Sigmoid colon (tissue), 7 donors: ENCODE results near the gene TTC39B. TPM values are rescaled to one million over a fixed set of nuclear protein-coding genes. Genes with fewer than 3 reads are reported as not detected.

Experiments used
- DNase-seq: peaks from one replicate; pipeline ENCODE4 v3.0.0-alpha.2; 2019
- H3K27ac ChIP-seq, 4 donors: fragments of 200-600 bp; sonication (generic); one replicate each; pipeline ENCODE4 v1.5.1; 2016 to 2019; ENCODE audit warnings: mild to moderate bottlenecking in 1 of 4
- H3K27me3 ChIP-seq, 3 donors: fragments of 200-600 bp; sonication (generic); one replicate each; pipeline ENCODE4 v1.5.1; 2019; ENCODE audit warnings: mild to moderate bottlenecking in 1 of 3
- H3K36me3 ChIP-seq, 4 donors: fragments of 200-600 bp; sonication (generic); one replicate each; pipeline ENCODE4 v1.5.1; 2016 to 2019
- H3K4me1 ChIP-seq, 4 donors: fragments of 200-600 bp; sonication (generic); one replicate each; pipeline ENCODE4 v1.5.1; 2017 to 2019
- H3K4me3 ChIP-seq, 4 donors: fragments of 200-600 bp; sonication (generic); one replicate each; pipeline ENCODE4 v1.5.1; 2017 to 2019; ENCODE audit warnings: mild to moderate bottlenecking in 2 of 4, moderate library complexity in 1 of 4
- H3K9me3 ChIP-seq, 4 donors: fragments of 200-600 bp in 3 of 4; sonication (generic) in 3 of 4; one replicate each; pipeline versions ENCODE4 v1.5.1 to v1.6.1; 2013 to 2019
- CTCF ChIP-seq, 4 experiments: fragments of 450-650 bp in 3 of 4; fragments of 200-600 bp in 1 of 4; IDR thresholded peaks; one replicate each; pipeline ENCODE4 v1.5.1; 2016 to 2019; ENCODE audit warnings: antibody characterized with exemption in 4 of 4, mild to moderate bottlenecking in 3 of 4, moderate library complexity in 2 of 4
- EP300 ChIP-seq, 4 donors: sonication (generic); formaldehyde crosslinking; IDR thresholded peaks; one replicate each; pipeline ENCODE4 v1.6.1; 2017; ENCODE audit warnings: antibody characterized with exemption in 4 of 4
- POLR2A ChIP-seq, 2 donors: fragments of 450-650 bp; IDR thresholded peaks; one replicate each; pipeline ENCODE4 v1.6.1; 2016; ENCODE audit warnings: antibody characterized with exemption in 2 of 2, mild to moderate bottlenecking in 2 of 2, moderate library complexity in 2 of 2
- POLR2AphosphoS5 ChIP-seq, 4 donors: sonication (generic); formaldehyde crosslinking; IDR thresholded peaks; one replicate each; pipeline ENCODE4 v1.6.1; 2017; ENCODE audit warnings: antibody characterized with exemption in 4 of 4
- WGBS, 2 donors: extraction: QIAGEN DNeasy Blood & Tissue Kit; methylation state at CpG; one replicate each; pipeline ENCODE4 v1.1.7; 2013; 5-methylcytosine and 5-hydroxymethylcytosine counted together
- intact Hi-C: fragments of 100-400 bp; cut with DNase I; formaldehyde crosslinking; loops from one replicate; pipeline ENCODE4 v1.15.1; 2023
- polyA plus RNA-seq, 3 donors: library from polyadenylated mRNA; stranded (reverse); fragments of 200-250 nt; gene quantifications; one replicate each; pipeline ENCODE4 v1.2.3, GENCODE V29; 2013
- total RNA-seq, 4 donors: library from RNA; depleted of rRNA; stranded (reverse); fragments of >200 nt; gene quantifications; one replicate each; pipeline ENCODE4 v1.1.0, GENCODE V29; 2016
- donor health status: healthy with polysubstance abuse.
- donor health status: Bipolar disorder and iron deficiency.
- donor health status: healthy.

TTC39B gene
- total and polyA plus RNA-seq, 7 donors = 4.2 to 15.8 (median 9.1) TPM

- Histone ChIP-seq H3K27me3 (no peaks in the 10 kb centered on the region), H3K4me3 (no peak overlapping the region), H3K36me3 (no peaks in the 10 kb centered on the region), H3K9me3 (no peaks in the 10 kb centered on the region), H3K27ac (no peak overlapping the region), H3K4me1 (no peaks in the 10 kb centered on the region)
- no peak for DNase-seq
- TF ChIP-seq EP300 (IDR thresholded peaks at IDR 0.05) (no peak), CTCF (IDR thresholded peaks at IDR 0.05) (no peak), POLR2AphosphoS5 (IDR thresholded peaks at IDR 0.05) (no peak), POLR2A (IDR thresholded peaks at IDR 0.05) (no peak)
- 81 to 90% methylated on average over 3 of the region's 3 CpGs for WGBS, 2 donors
- intact Hi-C loops = no loop called here
Measured at GRCh38 chr9:15268782-15269181, 38.2 kb downstream of the TTC39B start.

GRCh38 chr9:15268317-15268716, 38.7 kb downstream of the TTC39B start:
- Histone ChIP-seq H3K4me1 (no peaks in the 10 kb centered on the region), H3K4me3 (no peak overlapping the region), H3K27me3 (no peaks in the 10 kb centered on the region), H3K27ac (no peak overlapping the region), H3K9me3 (no peaks in the 10 kb centered on the region), H3K36me3 (no peaks in the 10 kb centered on the region)
- intact Hi-C loops = no loop called here
- DNase-seq = no peak
- 91 to 92% methylated on average over 3 of the region's 3 CpGs for WGBS, 2 donors
- TF ChIP-seq CTCF (IDR thresholded peaks at IDR 0.05) = no peak
- no peak for TF ChIP-seq EP300 (IDR thresholded peaks at IDR 0.05)
- no peak for TF ChIP-seq POLR2A (IDR thresholded peaks at IDR 0.05)
- no peak for TF ChIP-seq POLR2AphosphoS5 (IDR thresholded peaks at IDR 0.05)

- DNase-seq = no peak
Measured at GRCh38 chr9:15264918-15265317, 42.1 kb downstream of the TTC39B start.

GRCh38 chr9:15262581-15262980, 44.4 kb downstream of the TTC39B start:
- intact Hi-C loops = no loop called here

More at GRCh38 chr9:15264918-15265317, 42.1 kb downstream of the TTC39B start:
- H3K27me3 ChIP-seq = no peaks in the 10 kb centered on the region
- H3K36me3 ChIP-seq = no peaks in the 10 kb centered on the region
- no peak overlapping the region for H3K4me3 ChIP-seq
- no peak for TF ChIP-seq POLR2AphosphoS5 (IDR thresholded peaks at IDR 0.05)
- TF ChIP-seq CTCF (IDR thresholded peaks at IDR 0.05) = no peak
- TF ChIP-seq POLR2A (IDR thresholded peaks at IDR 0.05) = no peak
- no peak for TF ChIP-seq EP300 (IDR thresholded peaks at IDR 0.05)
- 91 to 96% methylated on average over 1 of the region's 1 CpG for WGBS, 2 donors
- no peaks in the 10 kb centered on the region for H3K9me3 ChIP-seq
- H3K4me1 ChIP-seq = peaks cover 0 to 7% (median 0%) of the 10 kb centered on the region in 4 donors
- intact Hi-C loops = no loop called here
- H3K27ac ChIP-seq = no peak overlapping the region

GRCh38 chr9:15256426-15256825, 50.6 kb downstream of the TTC39B start:
- Histone ChIP-seq H3K27me3 (no peaks in the 10 kb centered on the region), H3K4me3 (no peak overlapping the region), H3K36me3 (no peaks in the 10 kb centered on the region), H3K27ac (no peak overlapping the region), H3K9me3 (no peaks in the 10 kb centered on the region), H3K4me1 (no peaks in the 10 kb centered on the region)
- TF ChIP-seq EP300 (IDR thresholded peaks at IDR 0.05) = no peak
- TF ChIP-seq CTCF (IDR thresholded peaks at IDR 0.05) = no peak
- TF ChIP-seq POLR2A (IDR thresholded peaks at IDR 0.05) = no peak
- TF ChIP-seq POLR2AphosphoS5 (IDR thresholded peaks at IDR 0.05) = no peak
- intact Hi-C loops = no loop called here
- DNase-seq = no peak
- WGBS, 2 donors = 96 to 97% methylated on average over 4 of the region's 4 CpGs

More at GRCh38 chr9:15262581-15262980, 44.4 kb downstream of the TTC39B start:
- Histone ChIP-seq H3K4me3 (no peak overlapping the region), H3K27me3 (no peaks in the 10 kb centered on the region), H3K27ac (no peak overlapping the region), H3K9me3 (no peaks in the 10 kb centered on the region), H3K36me3 (no peaks in the 10 kb centered on the region), H3K4me1 (peaks cover 0 to 7% (median 0%) of the 10 kb centered on the region in 4 donors)
- 88 to 99% methylated on average over 1 of the region's 1 CpG for WGBS, 2 donors
- TF ChIP-seq EP300 (IDR thresholded peaks at IDR 0.05) = no peak
- DNase-seq = no peak
